Measurements from ENCODE around the gene PXMP4.

PXMP4 gene

DNA sequence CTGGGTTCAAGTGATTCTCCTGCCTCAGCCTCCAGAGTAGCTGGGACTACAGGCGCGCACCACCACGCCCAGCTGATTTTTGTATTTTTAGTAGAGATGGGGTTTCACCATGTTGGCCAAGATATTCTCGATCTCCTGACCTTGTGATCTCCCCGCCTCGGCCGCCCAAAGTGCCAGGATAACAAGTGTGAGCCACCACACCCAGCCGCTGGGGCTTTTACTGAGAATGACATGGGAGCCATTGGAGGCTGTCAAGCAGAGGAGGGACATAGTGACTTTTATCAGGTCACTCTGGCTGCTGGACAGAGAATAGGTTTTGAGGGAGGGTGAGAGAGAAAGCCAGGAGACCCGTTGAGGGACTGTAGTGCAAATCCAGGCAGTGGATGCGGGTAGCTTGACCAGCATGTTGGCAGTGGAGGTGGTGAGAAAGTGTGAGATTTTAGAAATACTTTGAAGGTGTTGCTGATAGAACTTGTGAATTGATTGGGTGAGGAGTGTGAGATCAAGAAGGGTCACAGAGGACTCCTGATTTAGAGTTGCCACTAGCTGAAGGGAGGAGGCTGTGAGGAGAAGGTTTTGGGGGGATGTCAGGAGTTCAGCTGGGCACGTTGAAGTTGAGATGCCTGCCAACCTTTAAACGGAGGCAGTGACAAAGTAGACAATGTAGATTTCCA lies 26.4 kb upstream of the PXMP4 start:
- in situ Hi-C loops (cut with MboI; ENCODE audit: low sequenced_read_pairs, unreplicated experiment) = no loop called here
- no peak for DNase-seq (ENCODE audit: low spot score)
- TF ChIP-seq, protein P1, sequence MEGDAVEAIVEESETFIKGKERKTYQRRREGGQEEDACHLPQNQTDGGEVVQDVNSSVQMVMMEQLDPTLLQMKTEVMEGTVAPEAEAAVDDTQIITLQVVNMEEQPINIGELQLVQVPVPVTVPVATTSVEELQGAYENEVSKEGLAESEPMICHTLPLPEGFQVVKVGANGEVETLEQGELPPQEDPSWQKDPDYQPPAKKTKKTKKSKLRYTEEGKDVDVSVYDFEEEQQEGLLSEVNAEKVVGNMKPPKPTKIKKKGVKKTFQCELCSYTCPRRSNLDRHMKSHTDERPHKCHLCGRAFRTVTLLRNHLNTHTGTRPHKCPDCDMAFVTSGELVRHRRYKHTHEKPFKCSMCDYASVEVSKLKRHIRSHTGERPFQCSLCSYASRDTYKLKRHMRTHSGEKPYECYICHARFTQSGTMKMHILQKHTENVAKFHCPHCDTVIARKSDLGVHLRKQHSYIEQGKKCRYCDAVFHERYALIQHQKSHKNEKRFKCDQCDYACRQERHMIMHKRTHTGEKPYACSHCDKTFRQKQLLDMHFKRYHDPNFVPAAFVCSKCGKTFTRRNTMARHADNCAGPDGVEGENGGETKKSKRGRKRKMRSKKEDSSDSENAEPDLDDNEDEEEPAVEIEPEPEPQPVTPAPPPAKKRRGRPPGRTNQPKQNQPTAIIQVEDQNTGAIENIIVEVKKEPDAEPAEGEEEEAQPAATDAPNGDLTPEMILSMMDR (IDR thresholded peaks at IDR 0.05; ENCODE audit: borderline replicate concordance, control extremely low read depth, extremely low read depth, insufficient read depth, missing control alignments) = no peak

DNA sequence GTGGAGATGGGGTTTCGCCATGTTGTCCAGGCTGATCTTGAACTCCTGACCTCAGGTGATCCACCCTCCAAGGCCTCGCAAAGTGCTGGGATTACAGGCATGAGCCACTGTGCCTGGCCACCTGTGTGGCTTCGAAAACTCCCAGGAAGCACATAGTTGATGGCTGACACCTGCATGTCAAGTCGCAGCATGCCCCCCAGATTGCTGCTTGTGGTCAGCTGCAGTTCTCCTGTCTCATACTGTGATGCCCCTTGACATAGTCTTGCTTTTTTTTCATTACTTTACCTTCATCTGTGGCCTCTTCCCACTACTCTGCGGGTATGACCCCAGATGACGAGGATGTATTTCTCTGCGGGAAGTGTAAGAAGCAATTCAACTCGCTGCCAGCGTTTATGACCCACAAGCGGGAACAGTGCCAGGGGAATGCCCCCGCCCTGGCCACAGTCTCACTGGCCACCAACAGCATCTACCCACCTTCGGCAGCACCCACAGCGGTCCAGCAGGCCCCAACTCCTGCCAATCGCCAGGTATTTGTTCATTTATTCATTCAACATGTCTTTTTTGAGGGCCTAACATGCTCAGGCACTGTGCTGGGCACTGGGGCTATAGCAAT lies 24.8 kb upstream of the PXMP4 start:
- TF ChIP-seq, protein P1 (IDR thresholded peaks at IDR 0.05; ENCODE audit: borderline replicate concordance, control extremely low read depth, extremely low read depth, insufficient read depth, missing control alignments) = no peak
- no peak for DNase-seq (ENCODE audit: low spot score)
- in situ Hi-C loops (cut with MboI; ENCODE audit: low sequenced_read_pairs, unreplicated experiment) = no loop called here

DNA sequence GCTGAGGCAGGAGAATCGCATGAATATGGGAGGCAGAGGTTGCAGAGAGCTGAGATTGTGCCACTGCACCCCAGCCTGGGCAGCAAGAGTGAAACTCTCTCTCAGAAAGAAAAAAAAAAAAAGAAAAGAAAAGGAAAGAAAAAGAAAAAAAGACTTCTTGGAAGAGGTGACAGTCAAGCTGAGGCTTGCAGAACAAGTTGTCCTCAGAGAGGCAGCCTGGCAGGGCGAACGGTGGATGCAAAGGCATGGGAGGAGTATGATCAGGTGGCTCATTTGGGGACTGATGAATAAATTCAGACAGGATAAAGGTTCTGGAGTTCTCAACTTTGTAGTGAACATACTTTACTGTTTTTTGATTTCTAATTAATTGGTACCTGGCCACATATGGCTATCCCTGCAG lies 24.1 kb upstream of the PXMP4 start:
- in situ Hi-C loops (cut with MboI; ENCODE audit: low sequenced_read_pairs, unreplicated experiment) = no loop called here
- DNase-seq (ENCODE audit: low spot score) = no peak
- TF ChIP-seq, protein P1 (IDR thresholded peaks at IDR 0.05; ENCODE audit: borderline replicate concordance, control extremely low read depth, extremely low read depth, insufficient read depth, missing control alignments) = no peak

DNA sequence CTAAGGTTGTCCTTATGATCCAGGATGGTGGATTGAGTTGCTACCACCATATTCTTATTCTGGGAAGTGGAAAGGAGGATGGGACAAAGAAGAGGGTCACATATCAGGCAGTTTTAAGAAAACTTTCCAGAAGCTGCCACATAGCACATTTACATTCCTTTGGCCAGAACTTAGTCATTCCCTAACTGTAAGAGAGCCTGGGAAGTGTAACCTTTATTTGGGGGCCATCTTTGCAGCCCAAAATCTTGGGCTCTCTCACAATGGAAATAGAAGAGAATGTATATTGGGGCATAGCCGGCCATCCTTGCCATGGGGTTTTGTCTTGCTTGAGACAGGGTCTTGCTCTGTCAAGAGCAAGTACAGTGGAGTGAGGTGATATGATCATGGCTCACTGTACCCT lies 20.1 kb upstream of the PXMP4 start:
- in situ Hi-C loops (cut with MboI; ENCODE audit: low sequenced_read_pairs, unreplicated experiment) = no loop called here
- TF ChIP-seq, protein P1 (IDR thresholded peaks at IDR 0.05; ENCODE audit: borderline replicate concordance, control extremely low read depth, extremely low read depth, insufficient read depth, missing control alignments) = no peak
- no peak for DNase-seq (ENCODE audit: low spot score)

DNA sequence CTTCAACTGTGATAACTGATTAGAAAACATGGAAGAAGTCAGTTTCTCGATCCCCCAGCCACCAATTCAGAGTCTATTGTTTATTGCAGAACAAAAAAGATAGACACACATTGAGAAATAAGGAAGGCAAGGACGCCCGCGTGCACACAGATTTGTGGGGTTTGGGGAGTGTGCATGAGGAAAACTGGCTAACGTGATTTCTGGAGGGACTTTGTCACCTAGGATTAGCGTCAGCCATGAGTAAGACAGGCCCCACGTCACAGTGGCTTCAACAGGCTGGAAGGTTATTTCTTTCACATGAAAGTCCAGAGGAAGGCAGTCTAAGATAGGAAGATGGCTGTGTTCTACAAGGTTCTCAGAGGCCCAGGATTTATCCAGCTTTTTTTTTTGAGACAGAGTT lies 19.4 kb upstream of the PXMP4 start:
- TF ChIP-seq, protein P1 (IDR thresholded peaks at IDR 0.05; ENCODE audit: borderline replicate concordance, control extremely low read depth, extremely low read depth, insufficient read depth, missing control alignments) = no peak
- in situ Hi-C loops (cut with MboI; ENCODE audit: low sequenced_read_pairs, unreplicated experiment) = no loop called here
- no peak for DNase-seq (ENCODE audit: low spot score)

DNA sequence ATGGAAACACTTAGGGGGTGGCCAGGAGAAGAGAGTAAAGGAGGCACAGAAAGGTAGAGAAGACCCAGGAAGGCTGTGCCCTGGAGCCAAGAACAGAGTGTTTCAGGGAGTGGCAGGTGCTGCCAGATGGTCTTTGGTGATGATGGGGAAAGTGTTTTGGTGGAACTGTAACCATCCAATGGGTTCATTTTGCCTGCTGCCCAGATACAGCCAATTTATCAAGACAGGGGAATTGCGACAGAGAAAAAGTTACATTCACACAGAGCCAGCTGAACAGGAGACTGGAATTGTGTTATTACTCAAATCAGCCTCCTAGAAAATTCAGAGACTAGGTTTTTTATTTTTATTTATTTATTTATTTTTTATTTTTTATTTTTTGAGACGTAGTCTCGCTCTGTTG lies 16.9 kb upstream of the PXMP4 start:
- TF ChIP-seq, protein P1 (IDR thresholded peaks at IDR 0.05; ENCODE audit: borderline replicate concordance, control extremely low read depth, extremely low read depth, insufficient read depth, missing control alignments) = no peak
- in situ Hi-C loops (cut with MboI; ENCODE audit: low sequenced_read_pairs, unreplicated experiment) = no loop called here
- DNase-seq (ENCODE audit: low spot score) = no peak
